SU-DHL-6 (cell line): ENCODE data around the gene OTUD5.

Source experiments
- H2AFZ ChIP-seq: fragments of 200-600 bp; sonication (generic); 2 replicates; pipeline ENCODE4 v1.6.1; 2014; ENCODE audit warnings: low read depth, mild to moderate bottlenecking, moderate library complexity, mixed read lengths, antibody characterized with exemption, low read length; ENCODE audit not compliant: severe bottlenecking
- H3F3A ChIP-seq: fragments of 200-600 bp; shearing (Covaris generic); 2 replicates; pipeline ENCODE4 v1.6.0; 2016; ENCODE audit warnings: antibody characterized with exemption, mild to moderate bottlenecking; ENCODE audit not compliant: insufficient read depth
- H3K27ac ChIP-seq: fragments of 200-600 bp; sonication (generic); 2 replicates; pipeline ENCODE4 v1.5.1; 2016; ENCODE audit warnings: low read depth, mild to moderate bottlenecking, low read length, moderate library complexity, mixed read lengths
- H3K27me3 ChIP-seq: fragments of 200-600 bp; sonication (generic), shearing (Covaris generic); 2 replicates; pipeline ENCODE4 v1.6.0; 2014; ENCODE audit warnings: mild to moderate bottlenecking, low read length
- H3K36me3 ChIP-seq: fragments of 200-600 bp; sonication (generic); 2 replicates; pipeline ENCODE4 v1.6.1; 2014; ENCODE audit warnings: mild to moderate bottlenecking, low read length, mixed read lengths
- H3K4me2 ChIP-seq: fragments of 300-600, 200-600 bp; shearing (Covaris generic), sonication (generic); 2 replicates; pipeline ENCODE4 v1.6.0; 2014; ENCODE audit warnings: low read length, low read depth, mild to moderate bottlenecking; ENCODE audit not compliant: poor library complexity, severe bottlenecking
- H3K4me3 ChIP-seq: fragments of 200-600 bp; sonication (generic); 2 replicates; pipeline ENCODE4 v1.5.1; 2014; ENCODE audit warnings: antibody characterized with exemption, low read length, mild to moderate bottlenecking, mixed read lengths; ENCODE audit not compliant: insufficient read depth, poor library complexity, severe bottlenecking
- H3K79me2 ChIP-seq: fragments of 200-600 bp; sonication (generic); 2 replicates; pipeline ENCODE4 v1.6.1; 2014; ENCODE audit warnings: mild to moderate bottlenecking, low read length, moderate library complexity; ENCODE audit not compliant: insufficient read depth
- H3K9ac ChIP-seq: fragments of 200-600 bp; sonication (generic); 2 replicates; pipeline ENCODE4 v1.7.0; 2014; ENCODE audit warnings: mild to moderate bottlenecking, low read length
- H3K9me2 ChIP-seq: fragments of 200-600 bp; sonication (generic); replicated peaks from 2 replicates; pipeline ENCODE4 v1.6.1; 2014; ENCODE audit warnings: low read length; ENCODE audit not compliant: insufficient read depth
- H3K9me3 ChIP-seq: fragments of 200-600 bp; sonication (generic); 2 replicates; pipeline ENCODE4 v1.6.1; 2014; ENCODE audit warnings: low read length, mixed read lengths; ENCODE audit not compliant: insufficient read depth
- H4K20me1 ChIP-seq: fragments of 200-600 bp; sonication (generic); 2 replicates; pipeline ENCODE4 v1.6.1; 2014; ENCODE audit warnings: low read depth, mild to moderate bottlenecking, antibody characterized with exemption, low read length, moderate library complexity, mixed read lengths
- CTCF ChIP-seq: fragments of 200-600 bp; sonication (generic); IDR thresholded peaks from one replicate; pipeline ENCODE4 v1.5.1; 2017; ENCODE audit warnings: antibody characterized with exemption, mild to moderate bottlenecking, low read length, moderate library complexity; ENCODE audit not compliant: insufficient read depth, poor library complexity, severe bottlenecking
- EZH2phosphoT487 ChIP-seq: fragments of 200-600 bp; sonication (generic), shearing (Covaris generic); conservative IDR thresholded peaks from 2 replicates; pipeline ENCODE4 v1.6.1; 2018; ENCODE audit warnings: mild to moderate bottlenecking, antibody characterized with exemption, low read length, moderate library complexity, mixed read lengths

Gene OTUD5

GRCh38 chrX:48899078-48899410, 58.4 kb downstream of the OTUD5 start:
- peaks cover 22% of the 10 kb centered on the region for H3K79me2 ChIP-seq

GRCh38 chrX:48897625-48898306, 59.6 kb downstream of the OTUD5 start, which contains the start of the genes PQBP1 and TIMM17B:
TSS of gene PQBP1 (plus strand) at chrX:48897930. CDS start at chrX:48898510, 580 bp downstream.
TSS of gene TIMM17B (minus strand) at chrX:48897768. CDS start at chrX:48897749, 19 bp downstream.
- Histone ChIP-seq H3F3A (peaks cover 5% of the 10 kb centered on the region; the same call in 1 of the 2 replicates), H2AFZ (peak within 1 kb of the TSS; percentile 43), H4K20me1 (no peaks in the 10 kb centered on the region), H3K9ac (peak within 1 kb of the TSS; percentile 93), H3K9me3 (no peaks in the 10 kb centered on the region), H3K27ac (peak within 1 kb of the TSS; percentile 88), H3K36me3 (no peaks in the 10 kb centered on the region), H3K9me2 (no peaks in the 10 kb centered on the region), H3K79me2 (peaks cover 22% of the 10 kb centered on the region), H3K4me2 (peak within 1 kb of the TSS; percentile 68), H3K27me3 (no peaks in the 10 kb centered on the region), H3K4me3 (peak within 1 kb of the TSS; percentile 87)
- TF ChIP-seq EZH2phosphoT487 (no peak), CTCF (no peak)

More at GRCh38 chrX:48899078-48899410, 58.4 kb downstream of the OTUD5 start:
- Histone ChIP-seq H4K20me1 (no peaks in the 10 kb centered on the region), H3F3A (peaks cover 5% of the 10 kb centered on the region; the same call in 1 of the 2 replicates), H3K27ac (peak overlapping the region; percentile 88; the same call in 1 of the 2 replicates), H3K4me2 (peak overlapping the region; percentile 68), H3K9me3 (no peaks in the 10 kb centered on the region), H3K27me3 (no peaks in the 10 kb centered on the region), H3K9me2 (no peaks in the 10 kb centered on the region), H3K4me3 (peak overlapping the region; percentile 87), H3K9ac (peak overlapping the region; percentile 93), H3K36me3 (no peaks in the 10 kb centered on the region), H2AFZ (no peak overlapping the region)
- TF ChIP-seq EZH2phosphoT487 (no peak), CTCF (no peak)

- no peaks in the 10 kb centered on the region for H3K9me3 ChIP-seq
- no peaks in the 10 kb centered on the region for H3K9me2 ChIP-seq
- peak overlapping the region; percentile 43 for H2AFZ ChIP-seq
- peaks cover 22% of the 10 kb centered on the region for H3K79me2 ChIP-seq
- no peaks in the 10 kb centered on the region for H3K36me3 ChIP-seq
- peak overlapping the region; percentile 93 for H3K9ac ChIP-seq
- peak overlapping the region; percentile 87 for H3K4me3 ChIP-seq
- no peaks in the 10 kb centered on the region for H3K27me3 ChIP-seq
- peak overlapping the region; percentile 65 for H3K4me2 ChIP-seq
- peaks cover 5% of the 10 kb centered on the region; the same call in 1 of the 2 replicates for H3F3A ChIP-seq
- H3K27ac ChIP-seq: peak overlapping the region; percentile 88
- no peaks in the 10 kb centered on the region for H4K20me1 ChIP-seq
- no peak for TF ChIP-seq EZH2phosphoT487
- no peak for TF ChIP-seq CTCF
Observed at GRCh38 chrX:48897157-48897624, 60.2 kb downstream of the OTUD5 start.
